ENCODE measurements around the gene TSC22D4. TPM values are rescaled to one million over a fixed set of nuclear protein-coding genes. Genes with fewer than 3 reads are reported as not detected.

Gene TSC22D4
- total RNA-seq, 2 experiments from 2014 or later = 34.6 to 36.5 TPM

- ATAC-seq (ENCODE audit: poor library complexity) (no peak), DNase-seq (peak in 1 of 14 experiments; percentile 47)
- ChIA-PET POLR2A (interaction anchor here (0.5 to 6.0 kb wide), 22 partner anchors 8 to 452 kb away, joined by 3 to 84 read pairs (median 4); partner anchors contain the start of genes AGFG2, FBXO24, GIGYF1 and LRCH4), CTCF (interaction anchor here (1.4 kb wide), 1 partner anchor 13 kb away, joined by 5 read pairs; no protein-coding TSS in a partner anchor)
- no peak for TF ChIP-seq CTCF (IDR thresholded peaks at IDR 0.05)
- Histone ChIP-seq H3K27ac (ENCODE audit: low read depth in 1 of 2, low read length in 2 of 2) (no peak overlapping the region), H3K36me3 (ENCODE audit: insufficient read depth, low read length) (peaks cover 21% of the 10 kb centered on the region), H3K27me3 (ENCODE audit: control insufficient read depth in 1 of 2, insufficient read depth in 2 of 2, low read length in 2 of 2) (no peaks in the 10 kb centered on the region), H3K9me3 (ENCODE audit: control insufficient read depth in 1 of 2, insufficient read depth in 1 of 2, low read length in 2 of 2) (no peaks in the 10 kb centered on the region), H3K4me1 (ENCODE audit: insufficient read depth, low read length) (peaks cover 39% of the 10 kb centered on the region), H3K4me3 (ENCODE audit: low read length) (peak overlapping the region; percentile 67)
- Mint-ChIP-seq H3K4me3 (peak overlapping the region; percentile 34), H3K27me3 (no peaks in the 10 kb centered on the region), H3K4me1 (ENCODE audit: low read depth) (peaks cover 36% of the 10 kb centered on the region), H3K9me3 (no peaks in the 10 kb centered on the region), H3K36me3 (ENCODE audit: low read depth) (peaks cover 38% of the 10 kb centered on the region), H3K27ac (no peak overlapping the region)
- intact Hi-C loops (cut with DNase I, micrococcal nuclease) = loop anchor here (1.0 to 10.0 kb wide), 5 partner anchors 13 to 817 kb away; partner anchors contain the start of genes GNB2 (in 1 of the 2), NYAP1 (in 1 of the 2) and TSC22D4 (in 1 of the 2)
Observed at GRCh38 chr7:100437150-100438100, 41.6 kb downstream of the TSC22D4 start.

- peak overlapping the region; percentile 95 for H3K4me3 Mint-ChIP-seq
- Histone ChIP-seq H3K4me3 (ENCODE audit: low read length) (peak overlapping the region; percentile 67), H3K36me3 (ENCODE audit: insufficient read depth, low read length) (peaks cover 30% of the 10 kb centered on the region), H3K4me1 (ENCODE audit: insufficient read depth, low read length) (peaks cover 57% of the 10 kb centered on the region), H3K27me3 (ENCODE audit: control insufficient read depth in 1 of 2, insufficient read depth in 2 of 2, low read length in 2 of 2) (no peaks in the 10 kb centered on the region), H3K27ac (ENCODE audit: low read depth in 1 of 2, low read length in 2 of 2) (peak overlapping the region; percentile 87 to 90), H3K9me3 (ENCODE audit: control insufficient read depth in 1 of 2, insufficient read depth in 1 of 2, low read length in 2 of 2) (no peaks in the 10 kb centered on the region)
- peak overlapping the region; percentile 100 for H3K27ac Mint-ChIP-seq
- no peak for TF ChIP-seq CTCF (IDR thresholded peaks at IDR 0.05)
- intact Hi-C loops (cut with DNase I, micrococcal nuclease) = loop anchor here (1.0 to 10.0 kb wide), 5 partner anchors 7 to 819 kb away; partner anchors contain the start of genes GNB2 (in 1 of the 2), TSC22D4 (in 1 of the 2) and ZCWPW1 (in 1 of the 2)
- H3K36me3 Mint-ChIP-seq (ENCODE audit: low read depth) = peaks cover 50% of the 10 kb centered on the region
- peak; percentile 48 for ATAC-seq (ENCODE audit: poor library complexity)
- H3K9me3 Mint-ChIP-seq = no peaks in the 10 kb centered on the region
- no peaks in the 10 kb centered on the region for H3K27me3 Mint-ChIP-seq
- ChIA-PET POLR2A (interaction anchor here (0.9 to 6.0 kb wide), 15 partner anchors 6 to 335 kb away, joined by 3 to 84 read pairs (median 6); partner anchors contain the start of genes AGFG2, FBXO24, LAMTOR4 and LRCH4), CTCF (interaction anchor here (1.4 kb wide), 1 partner anchor 15 kb away, joined by 5 read pairs; no protein-coding TSS in a partner anchor)
- peaks cover 48% of the 10 kb centered on the region for H3K4me1 Mint-ChIP-seq (ENCODE audit: low read depth)
- peak; percentile 29 to 77 (median 48) for DNase-seq
Observed at GRCh38 chr7:100435401-100436304, 43.4 kb downstream of the TSC22D4 start.

Measured in CD4-positive, alpha-beta T cell (primary cell).